A673 (cell line): Measurements from ENCODE around the gene MED12L. TPM values are rescaled to one million over a fixed set of nuclear protein-coding genes. Genes with fewer than 3 reads are reported as not detected.

Experiments used
- BruUV-seq: library from RNA; stranded (reverse); fragments of 400-500 nt; replicated peaks from 2 replicates; lab custom pipeline; 2021; lab: Mats Ljungman, UMichigan
- CTCF ChIA-PET: fragments of 300-600 bp; sonication (Branson Sonifier 250); formaldehyde crosslinking; loops from one replicate; lab custom pipeline; 2022; ENCODE audit warnings: antibody characterized with exemption; lab: Charles Lee
- POLR2A ChIA-PET: fragments of 300-600 bp; sonication (Branson Sonifier 250); formaldehyde crosslinking; loops from one replicate; lab custom pipeline; 2022; ENCODE audit warnings: antibody characterized with exemption; ENCODE audit not compliant: low non-redundant PET; lab: Charles Lee
- DNase-seq: peaks from one replicate; pipeline ENCODE4 v3.0.0-alpha.2; 2015; ENCODE audit warnings: low spot score
- H3K27ac ChIP-seq: fragments of 200-600 bp; sonication (generic); 2 replicates; pipeline ENCODE4 v1.5.1; 2016; ENCODE audit warnings: mixed run types, low read depth, mild to moderate bottlenecking, mixed read lengths, antibody characterized with exemption, low read length; ENCODE audit not compliant: poor library complexity, severe bottlenecking
- H3K27me3 ChIP-seq: fragments of 200-600 bp; sonication (generic); replicated peaks from 2 replicates; pipeline ENCODE4 v1.6.1; 2017; ENCODE audit warnings: mixed run types, low read depth, mild to moderate bottlenecking, mixed read lengths, antibody characterized with exemption, low read length; ENCODE audit not compliant: insufficient read depth, poor library complexity
- H3K36me3 ChIP-seq: fragments of 200-600 bp; sonication (generic); 2 replicates; pipeline ENCODE4 v1.6.1; 2016; ENCODE audit warnings: mixed run types, mild to moderate bottlenecking, mixed read lengths, antibody characterized with exemption, low read length; ENCODE audit not compliant: insufficient read depth, poor library complexity, severe bottlenecking
- H3K4me1 ChIP-seq: fragments of 200-600 bp; sonication (generic); 2 replicates; pipeline ENCODE4 v1.6.1; 2017; ENCODE audit warnings: mixed run types, mild to moderate bottlenecking, mixed read lengths, antibody characterized with exemption, low read length; ENCODE audit not compliant: insufficient read depth, poor library complexity, severe bottlenecking
- H3K4me3 ChIP-seq: fragments of 200-600 bp; sonication (generic); 2 replicates; pipeline ENCODE4 v1.5.1; 2016; ENCODE audit warnings: low read depth, mixed run types, mild to moderate bottlenecking, mixed read lengths, low read length; ENCODE audit not compliant: poor library complexity, severe bottlenecking
- H3K9me3 ChIP-seq: fragments of 200-600 bp; sonication (generic); 2 replicates; pipeline ENCODE4 v1.6.1; 2016; ENCODE audit warnings: mixed run types, low read depth, mild to moderate bottlenecking, mixed read lengths, antibody characterized with exemption, low read length; ENCODE audit not compliant: poor library complexity, severe bottlenecking
- EZH2 ChIP-seq: fragments of 200-600 bp; sonication (generic); IDR thresholded peaks from 2 replicates; pipeline ENCODE4 v1.6.1; 2017; ENCODE audit warnings: borderline replicate concordance, low read depth, mild to moderate bottlenecking, mixed read lengths, antibody characterized with exemption, low read length; ENCODE audit not compliant: poor library complexity, severe bottlenecking
- intact Hi-C: fragments of 100-400 bp; cut with micrococcal nuclease; formaldehyde crosslinking; loops from one replicate; pipeline ENCODE4 v1.10.0; 2022; ENCODE audit not compliant: unreplicated experiment
- total RNA-seq: library from RNA; stranded (reverse); gene quantifications from 2 replicates; pipeline ENCODE4 v1.2.3, GENCODE V29; 2021
- TF ChIP-seq, protein P1 (sequence below): fragments of 300-800, 200-600 bp; sonication (generic); conservative IDR thresholded peaks from 2 replicates; pipeline ENCODE4 v1.5.1; 2017; ENCODE audit warnings: low read depth, mild to moderate bottlenecking, antibody characterized with exemption, low read length, moderate library complexity, mixed read lengths

MED12L gene
- total RNA-seq, 1 experiment from 2014 or later: 0.71 TPM

DNA sequence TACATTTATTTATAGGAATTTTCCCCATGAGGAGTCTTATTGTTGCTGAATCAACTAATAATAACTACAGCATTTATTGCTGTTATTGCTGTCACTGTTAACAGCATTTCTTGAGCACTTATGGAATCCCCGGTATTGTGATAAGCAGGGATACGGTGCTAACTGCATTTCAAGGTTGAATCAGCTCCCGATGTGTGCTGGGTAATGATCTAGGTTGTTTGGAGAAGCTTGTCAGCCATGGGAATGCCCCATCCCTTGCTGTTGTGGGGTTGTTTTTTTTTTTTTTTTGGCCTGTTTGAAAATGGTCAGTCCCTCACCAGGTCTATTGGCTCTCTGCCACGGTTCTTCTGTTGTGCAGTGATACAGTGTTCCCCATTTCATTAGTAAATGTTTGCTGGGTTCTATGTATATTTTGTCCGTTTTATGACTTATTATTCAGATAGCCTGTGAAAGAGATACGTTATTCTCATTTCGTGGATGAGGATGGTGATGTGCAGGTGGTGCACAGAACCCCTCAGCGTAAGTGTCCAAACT is 48.5 kb downstream of the MED12L start:
- peaks cover 15% of the 10 kb centered on the region for H3K27me3 ChIP-seq
- H3K9me3 ChIP-seq: no peaks in the 10 kb centered on the region
- no peak for DNase-seq
- no TSS peak for BruUV-seq
- H3K4me3 ChIP-seq: no peak overlapping the region
- TF ChIP-seq, protein P1, sequence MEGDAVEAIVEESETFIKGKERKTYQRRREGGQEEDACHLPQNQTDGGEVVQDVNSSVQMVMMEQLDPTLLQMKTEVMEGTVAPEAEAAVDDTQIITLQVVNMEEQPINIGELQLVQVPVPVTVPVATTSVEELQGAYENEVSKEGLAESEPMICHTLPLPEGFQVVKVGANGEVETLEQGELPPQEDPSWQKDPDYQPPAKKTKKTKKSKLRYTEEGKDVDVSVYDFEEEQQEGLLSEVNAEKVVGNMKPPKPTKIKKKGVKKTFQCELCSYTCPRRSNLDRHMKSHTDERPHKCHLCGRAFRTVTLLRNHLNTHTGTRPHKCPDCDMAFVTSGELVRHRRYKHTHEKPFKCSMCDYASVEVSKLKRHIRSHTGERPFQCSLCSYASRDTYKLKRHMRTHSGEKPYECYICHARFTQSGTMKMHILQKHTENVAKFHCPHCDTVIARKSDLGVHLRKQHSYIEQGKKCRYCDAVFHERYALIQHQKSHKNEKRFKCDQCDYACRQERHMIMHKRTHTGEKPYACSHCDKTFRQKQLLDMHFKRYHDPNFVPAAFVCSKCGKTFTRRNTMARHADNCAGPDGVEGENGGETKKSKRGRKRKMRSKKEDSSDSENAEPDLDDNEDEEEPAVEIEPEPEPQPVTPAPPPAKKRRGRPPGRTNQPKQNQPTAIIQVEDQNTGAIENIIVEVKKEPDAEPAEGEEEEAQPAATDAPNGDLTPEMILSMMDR: no peak
- TF ChIP-seq EZH2: no peak
- H3K27ac ChIP-seq: no peak overlapping the region
- ChIA-PET CTCF (no interaction called here), POLR2A (no interaction called here)
- no peaks in the 10 kb centered on the region for H3K36me3 ChIP-seq
- intact Hi-C loops: no loop called here
- H3K4me1 ChIP-seq: no peaks in the 10 kb centered on the region

DNA sequence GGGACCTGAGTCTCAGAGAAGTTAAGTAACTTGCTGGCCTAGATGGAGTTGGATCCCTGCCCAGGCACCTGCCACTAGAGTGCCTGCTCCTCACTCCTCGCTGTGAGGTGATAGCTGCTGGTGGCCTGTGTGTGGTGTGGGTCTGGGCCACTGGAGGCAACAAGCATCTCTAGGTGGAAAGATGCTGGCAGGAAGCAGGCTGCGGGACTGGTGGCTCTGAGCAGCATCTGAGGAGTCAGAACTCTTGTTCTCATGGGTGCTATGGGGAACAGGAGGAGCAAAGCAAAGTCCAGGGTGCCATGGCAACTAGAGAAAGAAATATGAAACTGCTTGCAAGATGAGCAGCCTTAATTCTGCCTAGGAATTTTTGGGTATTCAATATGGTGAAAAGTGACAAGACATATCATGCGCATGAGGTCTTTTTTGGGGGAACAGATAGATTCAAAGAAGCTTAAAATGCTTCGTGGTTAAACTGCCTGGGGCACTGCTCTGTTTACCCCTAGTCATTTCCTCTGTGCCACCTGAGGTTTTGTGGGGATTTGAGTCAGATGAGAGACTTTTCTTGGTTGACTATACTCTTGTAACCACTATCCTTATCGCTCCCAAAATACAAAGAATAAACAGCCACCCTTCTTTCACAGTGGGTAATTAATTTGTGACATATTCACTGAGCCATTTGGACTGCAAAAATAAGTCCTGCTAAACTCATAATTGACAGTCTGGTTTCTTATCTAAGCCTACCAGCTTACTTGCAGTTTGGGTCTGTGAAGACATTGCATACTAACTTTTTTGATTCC is 50.3 kb downstream of the MED12L start:
- ChIA-PET CTCF (no interaction called here), POLR2A (no interaction called here)
- H3K27me3 ChIP-seq: peaks cover 15% of the 10 kb centered on the region
- H3K4me1 ChIP-seq: no peaks in the 10 kb centered on the region
- H3K9me3 ChIP-seq: no peaks in the 10 kb centered on the region
- BruUV-seq: no TSS peak
- no peaks in the 10 kb centered on the region for H3K36me3 ChIP-seq
- intact Hi-C loops: no loop called here
- TF ChIP-seq, protein P1: no peak
- no peak for TF ChIP-seq EZH2
- H3K27ac ChIP-seq: no peak overlapping the region
- no peak for DNase-seq
- H3K4me3 ChIP-seq: no peak overlapping the region

DNA sequence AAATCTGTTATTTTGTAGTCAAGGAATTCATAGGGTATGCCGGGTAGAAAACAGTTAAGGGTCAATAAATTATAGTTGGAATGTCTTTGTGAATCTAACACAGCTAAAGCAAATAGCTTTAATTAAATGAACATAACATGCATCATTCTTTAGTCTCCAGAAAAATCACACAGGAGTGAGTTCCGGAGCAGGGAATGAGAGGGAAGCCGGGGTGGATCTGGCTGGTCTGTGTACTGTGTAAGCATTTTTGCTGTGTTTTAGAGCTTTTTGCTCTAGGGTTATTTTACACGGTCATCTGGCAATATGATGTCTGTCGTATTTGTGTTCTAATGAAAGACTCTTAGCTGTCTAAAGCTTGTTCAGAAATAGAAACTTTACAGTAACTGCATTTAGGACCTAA is 57.5 kb downstream of the MED12L start:
- BruUV-seq: no TSS peak
- no peak overlapping the region for H3K27ac ChIP-seq
- intact Hi-C loops: no loop called here
- TF ChIP-seq, protein P1: no peak
- no peak for TF ChIP-seq EZH2
- H3K9me3 ChIP-seq: no peaks in the 10 kb centered on the region
- ChIA-PET CTCF (no interaction called here), POLR2A (no interaction called here)
- no peak for DNase-seq
- H3K4me1 ChIP-seq: peaks cover 8% of the 10 kb centered on the region
- H3K27me3 ChIP-seq: peaks cover 7% of the 10 kb centered on the region
- no peak overlapping the region for H3K4me3 ChIP-seq
- no peaks in the 10 kb centered on the region for H3K36me3 ChIP-seq
